Measurements from ENCODE around the gene DSTYK.

Gene DSTYK

GRCh38 chr1:205205055-205205454 is 6.4 kb downstream of the DSTYK start:
- Histone ChIP-seq H3K27me3 (replicated peaks; ENCODE audit: insufficient read depth, low read length) (no peaks in the 10 kb centered on the region), H3K4me2 (ENCODE audit: low read depth, low read length) (no peak overlapping the region), H2AFZ (ENCODE audit: low read length) (no peak overlapping the region), H3K4me3 (ENCODE audit: low read length) (no peak overlapping the region), H3K36me3 (replicated peaks; ENCODE audit: insufficient read depth, low read length) (no peaks in the 10 kb centered on the region), H3K9me2 (replicated peaks; ENCODE audit: insufficient read depth, low read length) (no peaks in the 10 kb centered on the region), H3K4me1 (ENCODE audit: low read length) (peaks cover 2% of the 10 kb centered on the region; the same call in 1 of the 2 replicates), H4K20me1 (ENCODE audit: insufficient read depth, low read length) (no peaks in the 10 kb centered on the region; the same call in 1 of the 2 replicates), H3K9ac (ENCODE audit: low read length) (no peak overlapping the region), H3K27ac (ENCODE audit: low read length) (no peak overlapping the region), H3K79me2 (ENCODE audit: low read length) (peaks cover 77% of the 10 kb centered on the region), H3F3A (ENCODE audit: insufficient read depth, low read length) (no peaks in the 10 kb centered on the region), H3K9me3 (replicated peaks; ENCODE audit: insufficient read depth, low read length) (no peaks in the 10 kb centered on the region)
- DNase-seq = no peak
- no peak for TF ChIP-seq EZH2phosphoT487 (IDR thresholded peaks at IDR 0.05; ENCODE audit: low read length)
- TF ChIP-seq, protein P1, sequence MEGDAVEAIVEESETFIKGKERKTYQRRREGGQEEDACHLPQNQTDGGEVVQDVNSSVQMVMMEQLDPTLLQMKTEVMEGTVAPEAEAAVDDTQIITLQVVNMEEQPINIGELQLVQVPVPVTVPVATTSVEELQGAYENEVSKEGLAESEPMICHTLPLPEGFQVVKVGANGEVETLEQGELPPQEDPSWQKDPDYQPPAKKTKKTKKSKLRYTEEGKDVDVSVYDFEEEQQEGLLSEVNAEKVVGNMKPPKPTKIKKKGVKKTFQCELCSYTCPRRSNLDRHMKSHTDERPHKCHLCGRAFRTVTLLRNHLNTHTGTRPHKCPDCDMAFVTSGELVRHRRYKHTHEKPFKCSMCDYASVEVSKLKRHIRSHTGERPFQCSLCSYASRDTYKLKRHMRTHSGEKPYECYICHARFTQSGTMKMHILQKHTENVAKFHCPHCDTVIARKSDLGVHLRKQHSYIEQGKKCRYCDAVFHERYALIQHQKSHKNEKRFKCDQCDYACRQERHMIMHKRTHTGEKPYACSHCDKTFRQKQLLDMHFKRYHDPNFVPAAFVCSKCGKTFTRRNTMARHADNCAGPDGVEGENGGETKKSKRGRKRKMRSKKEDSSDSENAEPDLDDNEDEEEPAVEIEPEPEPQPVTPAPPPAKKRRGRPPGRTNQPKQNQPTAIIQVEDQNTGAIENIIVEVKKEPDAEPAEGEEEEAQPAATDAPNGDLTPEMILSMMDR (IDR thresholded peaks at IDR 0.05; ENCODE audit: low read length) = no peak
- no peak for TF ChIP-seq EZH2 (optimal IDR thresholded peaks at IDR 0.05; ENCODE audit: low read depth, low read length)

DNA sequence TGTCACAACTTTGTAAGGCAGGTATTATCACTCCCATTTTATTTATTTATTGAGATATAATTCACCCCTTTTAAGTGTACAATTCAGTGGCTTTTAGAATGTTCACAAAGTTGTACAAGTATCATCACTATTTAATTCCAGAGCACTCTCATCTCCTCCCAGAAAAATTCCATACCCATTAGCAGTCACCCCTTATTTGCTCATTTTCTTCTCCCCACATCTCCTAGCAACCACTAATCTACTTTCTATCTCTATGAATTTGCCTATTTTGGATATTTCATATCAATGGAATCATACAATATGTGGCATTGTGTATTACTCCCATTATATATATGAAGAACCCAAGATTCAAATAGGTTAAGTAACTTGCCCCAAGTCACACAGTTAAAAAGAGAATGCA is 7.0 kb downstream of the DSTYK start:
- Histone ChIP-seq H2AFZ (ENCODE audit: low read length) (no peak overlapping the region), H3F3A (ENCODE audit: insufficient read depth, low read length) (no peaks in the 10 kb centered on the region), H3K27me3 (replicated peaks; ENCODE audit: insufficient read depth, low read length) (no peaks in the 10 kb centered on the region), H3K9me3 (replicated peaks; ENCODE audit: insufficient read depth, low read length) (no peaks in the 10 kb centered on the region), H3K9me2 (replicated peaks; ENCODE audit: insufficient read depth, low read length) (no peaks in the 10 kb centered on the region), H3K36me3 (replicated peaks; ENCODE audit: insufficient read depth, low read length) (no peaks in the 10 kb centered on the region), H3K4me3 (ENCODE audit: low read length) (no peak overlapping the region), H3K27ac (ENCODE audit: low read length) (no peak overlapping the region), H3K9ac (ENCODE audit: low read length) (no peak overlapping the region), H3K79me2 (ENCODE audit: low read length) (peaks cover 74% of the 10 kb centered on the region), H4K20me1 (ENCODE audit: insufficient read depth, low read length) (no peaks in the 10 kb centered on the region; the same call in 1 of the 2 replicates), H3K4me1 (ENCODE audit: low read length) (no peaks in the 10 kb centered on the region), H3K4me2 (ENCODE audit: low read depth, low read length) (no peak overlapping the region)
- DNase-seq = no peak
- TF ChIP-seq EZH2 (optimal IDR thresholded peaks at IDR 0.05; ENCODE audit: low read depth, low read length) (no peak), EZH2phosphoT487 (IDR thresholded peaks at IDR 0.05; ENCODE audit: low read length) (no peak)
- TF ChIP-seq, protein P1 (IDR thresholded peaks at IDR 0.05; ENCODE audit: low read length) = no peak

DNA sequence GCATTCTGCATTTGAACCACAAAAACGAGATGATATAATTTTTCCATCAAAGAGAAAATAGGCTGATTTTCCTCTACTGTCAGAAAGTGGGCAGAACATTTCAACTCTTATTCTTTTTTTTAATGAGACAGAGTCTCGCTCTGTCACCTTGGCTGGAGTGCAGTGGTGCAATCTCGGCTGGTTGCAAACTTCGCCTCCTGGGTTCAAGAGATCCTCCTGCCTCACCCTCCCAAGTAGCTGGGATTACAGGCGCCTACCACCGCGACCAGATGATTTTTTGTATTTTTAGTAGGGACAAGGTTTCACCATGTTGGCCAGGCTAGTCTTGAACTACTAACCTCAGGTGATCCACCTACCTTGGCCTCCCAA is 11.6 kb downstream of the DSTYK start:
- Histone ChIP-seq H3K9me2 (replicated peaks; ENCODE audit: insufficient read depth, low read length) (no peaks in the 10 kb centered on the region), H3K36me3 (replicated peaks; ENCODE audit: insufficient read depth, low read length) (no peaks in the 10 kb centered on the region), H3K79me2 (ENCODE audit: low read length) (peaks cover 79% of the 10 kb centered on the region), H3K4me3 (ENCODE audit: low read length) (no peak overlapping the region), H3F3A (ENCODE audit: insufficient read depth, low read length) (no peaks in the 10 kb centered on the region), H3K4me1 (ENCODE audit: low read length) (no peaks in the 10 kb centered on the region), H3K27me3 (replicated peaks; ENCODE audit: insufficient read depth, low read length) (no peaks in the 10 kb centered on the region), H4K20me1 (ENCODE audit: insufficient read depth, low read length) (no peaks in the 10 kb centered on the region), H2AFZ (ENCODE audit: low read length) (no peak overlapping the region), H3K9me3 (replicated peaks; ENCODE audit: insufficient read depth, low read length) (no peaks in the 10 kb centered on the region), H3K9ac (ENCODE audit: low read length) (no peak overlapping the region), H3K4me2 (ENCODE audit: low read depth, low read length) (no peak overlapping the region), H3K27ac (ENCODE audit: low read length) (no peak overlapping the region)
- no peak for DNase-seq
- TF ChIP-seq EZH2phosphoT487 (IDR thresholded peaks at IDR 0.05; ENCODE audit: low read length) (no peak), EZH2 (optimal IDR thresholded peaks at IDR 0.05; ENCODE audit: low read depth, low read length) (no peak)
- TF ChIP-seq, protein P1 (IDR thresholded peaks at IDR 0.05; ENCODE audit: low read length) = no peak

Data from MM.1S (cell line).